HL-60 (cell line): ENCODE results near the gene DCLK2.

Experiments
- CTCF ChIP-seq: IDR thresholded peaks from one replicate; pipeline ENCODE4 v1.5.1; 2011; ENCODE audit warnings: low read length, control low read depth, inconsistent platforms; ENCODE audit not compliant: insufficient read depth
- POLR2AphosphoS5 ChIP-seq: IDR thresholded peaks from 2 replicates; pipeline ENCODE4 v1.6.1; 2012; ENCODE audit warnings: low read depth
- REST ChIP-seq: IDR thresholded peaks from 2 replicates; pipeline ENCODE4 v1.6.1; 2012; ENCODE audit warnings: low read depth; ENCODE audit not compliant: insufficient replicate concordance

- TF ChIP-seq CTCF = no peak
- no peak for TF ChIP-seq REST
- no peak for TF ChIP-seq POLR2AphosphoS5
Measured at GRCh38 chr4:150235808-150236271, 157.6 kb downstream of the DCLK2 start.
